AG04449 (cell line): ENCODE results near the gene DCT.

Experiments
- CTCF ChIA-PET: fragments of 350-600 bp; formaldehyde crosslinking; extraction: SDS; loops from one replicate; lab custom pipeline; 2021; ENCODE audit warnings: antibody characterized with exemption; lab: Yijun Ruan, JAX
- POLR2A ChIA-PET: fragments of 400-600, 350-600 bp; formaldehyde crosslinking; extraction: SDS; loops from one replicate; lab custom pipeline; 2020; ENCODE audit warnings: antibody characterized with exemption, inconsistent platforms; lab: Yijun Ruan, JAX
- DNase-seq: peaks from one replicate; pipeline ENCODE4 v3.0.0-alpha.2; 2010; ENCODE audit warnings: low read depth, low spot score
- H3K4me3 ChIP-seq: 2 replicates; pipeline ENCODE4 v1.5.1; 2011; ENCODE audit warnings: low read depth, mild to moderate bottlenecking, control low read depth, low read length
- CTCF ChIP-seq: IDR thresholded peaks from one replicate; pipeline ENCODE4 v1.5.1; 2011; ENCODE audit warnings: mild to moderate bottlenecking, moderate library complexity, low read length, control low read depth, inconsistent platforms; ENCODE audit not compliant: insufficient read depth; ENCODE audit errors: missing control alignments

DCT gene

GRCh38 chr13:94464771-94465170 is 14.7 kb downstream of the DCT start:
- POLR2A ChIA-PET, result no interaction called here
- DNase-seq, result no peak
- CTCF ChIA-PET, result no interaction called here
- no peak for TF ChIP-seq CTCF
- no peak overlapping the region for H3K4me3 ChIP-seq

- ChIA-PET POLR2A (no interaction called here), CTCF (no interaction called here)
- no peak for TF ChIP-seq CTCF
- H3K4me3 ChIP-seq, result no peak overlapping the region
- DNase-seq, result no peak
These were observed 16.8 kb downstream of the DCT start for GRCh38 chr13:94462670-94463069.

GRCh38 chr13:94459116-94459515 is 20.4 kb downstream of the DCT start:
- POLR2A ChIA-PET, result no interaction called here
- CTCF ChIA-PET, result interaction anchor here (1.1 kb wide), 1 partner anchor 24 kb away, joined by 3 read pairs; no protein-coding TSS in a partner anchor
- TF ChIP-seq CTCF, result no peak
- no peak for DNase-seq
- H3K4me3 ChIP-seq, result no peak overlapping the region

GRCh38 chr13:94455414-94455813 is 24.1 kb downstream of the DCT start:
- TF ChIP-seq CTCF, result no peak
- DNase-seq, result no peak
- no peak overlapping the region for H3K4me3 ChIP-seq
- ChIA-PET POLR2A (no interaction called here), CTCF (no interaction called here)

- no peak for DNase-seq
- no peak overlapping the region for H3K4me3 ChIP-seq
- POLR2A ChIA-PET, result no interaction called here
- CTCF ChIA-PET, result interaction anchor here (1.6 kb wide), 1 partner anchor 19 kb away, joined by 5 read pairs; no protein-coding TSS in a partner anchor
- no peak for TF ChIP-seq CTCF
These were observed 24.6 kb downstream of the DCT start for GRCh38 chr13:94454906-94455305.

- ChIA-PET POLR2A (no interaction called here), CTCF (interaction anchor here (1.6 kb wide), 1 partner anchor 19 kb away, joined by 5 read pairs; no protein-coding TSS in a partner anchor)
- no peak for DNase-seq
- no peak overlapping the region for H3K4me3 ChIP-seq
- TF ChIP-seq CTCF, result no peak
These were observed 25.1 kb downstream of the DCT start for GRCh38 chr13:94454334-94454733.
